Suprapubic skin (tissue), 4 donors: ENCODE results near the gene MCL1. TPM values are rescaled to one million over a fixed set of nuclear protein-coding genes. Genes with fewer than 3 reads are reported as not detected.
A peak's percentile ranks its signal among the peaks of the same experiment; 100 is the strongest.

Experiments
- DNase-seq, 2 donors: peaks; one replicate each; pipeline ENCODE4 v3.0.0-alpha.2; 2019; ENCODE audit warnings: low spot score in 2 of 2
- H3K27ac ChIP-seq: fragments of 200-600 bp; sonication (generic); one replicate; pipeline ENCODE4 v1.5.1; 2019
- H3K27me3 ChIP-seq: fragments of 200-600 bp; sonication (generic); one replicate; pipeline ENCODE4 v1.5.1; 2019
- H3K36me3 ChIP-seq: fragments of 200-600 bp; sonication (generic); one replicate; pipeline ENCODE4 v1.5.1; 2019
- H3K4me1 ChIP-seq: fragments of 200-600 bp; sonication (generic); one replicate; pipeline ENCODE4 v1.5.1; 2019
- H3K4me3 ChIP-seq: fragments of 200-600 bp; sonication (generic); one replicate; pipeline ENCODE4 v1.5.1; 2019; ENCODE audit warnings: mild to moderate bottlenecking
- H3K9me3 ChIP-seq: fragments of 200-600 bp; sonication (generic); one replicate; pipeline ENCODE4 v1.5.1; 2019
- CTCF ChIP-seq, 2 donors: fragments of 200-600 bp in 1 of 2; fragments of 450-650 bp in 1 of 2; sonication (generic) in 1 of 2; IDR thresholded peaks; one replicate each; pipeline ENCODE4 v1.5.1; 2016 to 2019; ENCODE audit warnings: antibody characterized with exemption in 2 of 2, mild to moderate bottlenecking in 1 of 2, moderate library complexity in 1 of 2
- EP300 ChIP-seq: sonication (generic); formaldehyde crosslinking; IDR thresholded peaks from one replicate; pipeline ENCODE4 v1.6.1; 2017; ENCODE audit warnings: antibody characterized with exemption
- POLR2A ChIP-seq, 2 donors: fragments of 450-650 bp; IDR thresholded peaks; one replicate each; pipeline ENCODE4 v1.6.1; 2017; ENCODE audit warnings: antibody characterized with exemption in 2 of 2, mild to moderate bottlenecking in 2 of 2, moderate library complexity in 2 of 2
- POLR2AphosphoS5 ChIP-seq, 3 donors: sonication (generic); formaldehyde crosslinking; IDR thresholded peaks; one replicate each; pipeline ENCODE4 v1.6.1; 2017; ENCODE audit warnings: antibody characterized with exemption in 3 of 3
- WGBS: methylation state at CpG from one replicate; pipeline ENCODE4 v1.1.5; 2018; 5-methylcytosine and 5-hydroxymethylcytosine counted together
- total RNA-seq, 4 donors: library from RNA; depleted of rRNA; stranded (reverse); fragments of >200 nt; gene quantifications; one replicate each; pipeline ENCODE4 v1.1.0, GENCODE V29; 2016

The MCL1 gene
- total RNA-seq, 4 donors from 2014 or later: 211 to 307 (median 270) TPM

- Histone ChIP-seq H3K9me3 (no peaks in the 10 kb centered on the region), H3K4me1 (peaks cover 57% of the 10 kb centered on the region), H3K27ac (peak overlapping the region; percentile 88), H3K27me3 (no peaks in the 10 kb centered on the region), H3K4me3 (peak overlapping the region; percentile 69), H3K36me3 (peaks cover 4% of the 10 kb centered on the region)
- TF ChIP-seq CTCF (IDR thresholded peaks at IDR 0.05): no peak
- TF ChIP-seq POLR2A (IDR thresholded peaks at IDR 0.05): no peak
- no peak for TF ChIP-seq EP300
- TF ChIP-seq POLR2AphosphoS5 (IDR thresholded peaks at IDR 0.05): no peak
- DNase-seq: peak in 1 of 2 donors; percentile 88
- whole genome bisulfite sequencing: 18% methylated on average over 22 of the region's 43 CpGs
Observed at GRCh38 chr1:150549496-150550221, 29.8 kb downstream of the MCL1 start.

- under 1% methylated on average over 30 of the region's 91 CpGs for WGBS
- TF ChIP-seq POLR2AphosphoS5 (IDR thresholded peaks at IDR 0.05): no peak
- TF ChIP-seq CTCF (IDR thresholded peaks at IDR 0.05): no peak
- no peak for TF ChIP-seq POLR2A (IDR thresholded peaks at IDR 0.05)
- TF ChIP-seq EP300: no peak
- no peaks in the 10 kb centered on the region for H3K9me3 ChIP-seq
- H3K27ac ChIP-seq: peak within 1 kb of the TSS; percentile 88
- H3K27me3 ChIP-seq: no peaks in the 10 kb centered on the region
- peaks cover 53% of the 10 kb centered on the region for H3K4me1 ChIP-seq
- H3K36me3 ChIP-seq: no peaks in the 10 kb centered on the region
- no peak for DNase-seq
- peak within 1 kb of the TSS; percentile 69 for H3K4me3 ChIP-seq
Observed at GRCh38 chr1:150548632-150549495, 30.5 kb downstream of the MCL1 start, which contains the start of gene ADAMTSL4. ADAMTSL4 (plus strand) TSS chr1:150549408; CDS start chr1:150552289, 2,881 bp downstream.

- H3K27me3 ChIP-seq: no peaks in the 10 kb centered on the region
- peaks cover 50% of the 10 kb centered on the region for H3K4me1 ChIP-seq
- 59% methylated on average over 4 of the region's 4 CpGs for WGBS
- TF ChIP-seq EP300: no peak
- no peak for TF ChIP-seq POLR2AphosphoS5 (IDR thresholded peaks at IDR 0.05)
- TF ChIP-seq POLR2A (IDR thresholded peaks at IDR 0.05): no peak
- TF ChIP-seq CTCF (IDR thresholded peaks at IDR 0.05): no peak
- H3K36me3 ChIP-seq: no peaks in the 10 kb centered on the region
- H3K4me3 ChIP-seq: peak overlapping the region; percentile 69
- H3K27ac ChIP-seq: peak overlapping the region; percentile 88
- H3K9me3 ChIP-seq: no peaks in the 10 kb centered on the region
- DNase-seq: no peak
Observed at GRCh38 chr1:150548324-150548631, 31.1 kb downstream of the MCL1 start.

GRCh38 chr1:150546294-150546937 lies 33.0 kb downstream of the MCL1 start:
- no peak for DNase-seq
- no peak for TF ChIP-seq CTCF (IDR thresholded peaks at IDR 0.05)
- no peak for TF ChIP-seq POLR2A (IDR thresholded peaks at IDR 0.05)
- no peak for TF ChIP-seq EP300
- TF ChIP-seq POLR2AphosphoS5 (IDR thresholded peaks at IDR 0.05): no peak
- H3K36me3 ChIP-seq: no peaks in the 10 kb centered on the region
- no peaks in the 10 kb centered on the region for H3K9me3 ChIP-seq
- no peak overlapping the region for H3K4me3 ChIP-seq
- no peaks in the 10 kb centered on the region for H3K27me3 ChIP-seq
- WGBS: 75% methylated on average over 16 of the region's 16 CpGs
- peaks cover 31% of the 10 kb centered on the region for H3K4me1 ChIP-seq
- no peak overlapping the region for H3K27ac ChIP-seq
